Femur (tissue), 1 donor: ENCODE measurements around the gene CNBD2.
"Not testable (repeated sequence)": the region's sequence is repeated elsewhere in the genome, so short reads cannot be mapped to it uniquely, and the experiment has no call there.

Experiments used
- DNase-seq: peaks from one replicate; pipeline ENCODE4 v3.0.0-alpha.2; 2017

Gene CNBD2

DNA sequence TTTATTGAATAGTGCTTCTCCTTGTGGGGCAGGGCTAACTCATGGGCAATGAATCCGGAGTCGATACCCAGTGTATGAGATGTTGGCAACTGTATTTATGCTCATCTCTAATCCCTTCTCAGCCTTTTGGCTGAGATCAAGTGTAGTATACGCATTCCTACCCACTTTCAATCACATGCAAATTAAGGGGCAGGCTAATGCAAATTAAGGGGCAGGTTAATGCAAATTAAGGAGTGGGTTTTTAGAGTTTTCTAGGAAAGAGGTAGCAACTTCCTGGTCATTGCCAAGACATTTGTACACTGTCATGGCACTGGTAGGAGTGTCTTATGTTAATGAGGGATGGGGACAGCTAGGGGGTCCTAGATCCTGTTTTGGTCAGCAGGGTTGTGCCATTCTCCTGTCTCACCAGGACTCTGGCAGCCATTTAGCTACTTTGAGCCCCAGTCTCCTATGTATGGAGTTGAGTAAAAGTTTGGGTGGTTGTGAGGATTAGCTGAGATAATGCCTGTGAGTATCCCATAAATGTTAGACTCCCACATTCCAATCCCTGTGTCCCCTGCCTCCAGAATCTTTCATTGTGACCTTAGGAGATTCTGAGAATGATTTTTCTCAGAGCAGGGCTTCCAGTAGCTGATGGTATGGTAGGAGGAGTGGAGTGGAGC lies at the start of gene CNBD2:
Gene CNBD2, plus strand, starts transcription at position 612 of the 662 bp plus-strand sequence. CDS start 173 bp downstream, outside the sequence.
- no peak for DNase-seq

DNA sequence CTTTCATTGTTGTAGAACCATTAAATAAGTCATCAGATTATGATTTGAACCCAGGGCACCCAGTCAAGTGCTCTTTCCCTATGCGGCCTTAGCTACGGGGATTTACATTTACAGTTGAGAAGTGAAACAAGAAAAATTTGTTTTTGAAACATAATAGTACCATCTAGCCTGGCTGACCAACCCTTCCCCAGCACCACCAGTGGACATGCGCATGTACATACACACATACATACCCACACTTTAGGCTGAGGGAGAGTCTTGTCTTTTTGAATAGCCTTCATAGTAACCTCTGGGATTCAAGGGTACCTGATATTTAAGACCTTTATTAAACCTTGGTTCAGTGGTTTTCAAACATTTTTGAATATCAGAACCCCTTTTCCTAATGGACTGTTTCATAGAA lies 47.9 kb upstream of the CNBD2 start:
- DNase-seq = no peak

DNA sequence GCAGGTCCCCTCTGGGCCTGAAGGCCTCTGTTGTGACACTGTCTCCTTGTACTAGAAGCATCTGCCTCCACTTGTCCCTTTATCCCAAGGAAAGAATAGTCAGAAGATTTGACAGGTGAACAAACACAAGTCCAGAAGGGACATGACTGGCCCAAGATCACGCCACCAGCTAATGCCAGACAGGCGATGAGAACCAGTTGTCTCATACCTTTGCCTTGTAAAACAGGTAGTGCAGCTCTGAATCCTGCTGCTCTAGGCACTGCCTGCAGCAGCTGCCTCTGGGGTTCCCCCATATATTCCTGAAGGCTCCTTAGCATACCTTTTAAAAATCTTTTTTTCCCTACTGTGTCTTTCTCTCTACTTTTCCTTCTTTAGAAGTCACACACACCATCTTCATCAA lies 39.1 kb upstream of the CNBD2 start:
- DNase-seq = no peak

DNA sequence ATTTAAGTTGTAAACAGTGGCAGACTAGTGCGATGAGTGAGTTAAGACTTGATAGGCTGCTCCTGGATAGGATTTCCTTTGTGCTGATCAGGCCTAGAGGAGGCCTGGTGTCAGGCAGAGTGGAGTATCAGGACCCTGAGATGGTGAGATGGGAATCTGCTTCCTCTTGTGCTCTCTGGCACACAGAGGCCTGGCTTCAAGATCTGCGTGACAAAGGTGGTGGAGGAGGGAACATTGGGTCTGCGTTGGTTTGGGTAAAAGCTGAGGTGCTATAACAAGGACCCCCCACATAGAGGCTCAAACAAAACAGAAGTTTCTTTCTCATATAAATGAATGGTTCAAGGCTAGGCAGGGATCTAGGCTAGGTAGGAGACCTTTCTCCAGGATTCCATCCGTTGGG lies 34.3 kb upstream of the CNBD2 start:
- no peak for DNase-seq

DNA sequence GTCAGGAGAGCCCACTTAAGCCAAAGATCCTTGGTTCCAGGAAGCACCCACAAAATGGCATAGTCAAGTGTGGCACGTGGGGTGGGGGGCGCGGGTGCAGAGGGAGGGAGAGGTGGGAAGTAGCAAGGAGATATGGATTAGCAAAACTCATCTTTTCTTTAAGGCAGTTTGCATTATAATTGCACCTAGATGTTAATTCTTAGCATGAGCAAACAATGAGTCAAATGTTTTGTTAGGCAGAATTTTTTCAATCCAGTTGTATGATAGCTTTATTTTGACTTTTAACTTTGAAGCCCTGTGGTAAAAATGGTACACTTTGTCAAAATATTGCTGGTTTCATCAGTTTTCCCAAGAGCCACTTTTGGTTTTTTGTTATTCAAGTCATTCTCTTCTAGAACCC lies 29.1 kb upstream of the CNBD2 start:
- no peak for DNase-seq

DNA sequence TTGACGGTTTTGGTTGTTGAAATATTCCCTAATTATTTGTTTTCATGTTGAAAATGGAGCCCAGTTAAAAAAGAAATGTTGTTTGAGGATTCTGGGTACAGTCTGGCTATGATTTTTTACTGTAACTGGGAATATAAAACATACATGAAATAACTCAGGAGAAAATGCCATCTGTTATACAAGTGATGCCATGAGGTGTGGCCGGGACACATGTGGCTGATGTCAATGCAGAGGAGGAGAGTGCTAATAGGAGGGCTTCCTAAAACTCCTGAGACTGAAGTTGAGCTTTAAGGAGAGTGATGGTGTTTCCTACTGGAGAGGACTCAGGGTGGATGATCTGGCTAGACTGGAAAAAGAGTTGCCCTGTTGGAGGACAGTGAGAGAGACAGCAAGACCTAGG lies 26.8 kb upstream of the CNBD2 start:
- DNase-seq = no peak

GRCh38 chr20:35942243-35942642 lies 26.1 kb upstream of the CNBD2 start:
- DNase-seq = no peak

- no peak for DNase-seq
These were observed 20.9 kb upstream of the CNBD2 start for GRCh38 chr20:35947489-35947888.

GRCh38 chr20:35947907-35948306 lies 20.5 kb upstream of the CNBD2 start:
- no peak for DNase-seq

GRCh38 chr20:35950093-35950492 lies 18.3 kb upstream of the CNBD2 start:
- no peak for DNase-seq

- DNase-seq = not testable (repeated sequence)
These were observed 16.3 kb upstream of the CNBD2 start for GRCh38 chr20:35952080-35952479.

DNA sequence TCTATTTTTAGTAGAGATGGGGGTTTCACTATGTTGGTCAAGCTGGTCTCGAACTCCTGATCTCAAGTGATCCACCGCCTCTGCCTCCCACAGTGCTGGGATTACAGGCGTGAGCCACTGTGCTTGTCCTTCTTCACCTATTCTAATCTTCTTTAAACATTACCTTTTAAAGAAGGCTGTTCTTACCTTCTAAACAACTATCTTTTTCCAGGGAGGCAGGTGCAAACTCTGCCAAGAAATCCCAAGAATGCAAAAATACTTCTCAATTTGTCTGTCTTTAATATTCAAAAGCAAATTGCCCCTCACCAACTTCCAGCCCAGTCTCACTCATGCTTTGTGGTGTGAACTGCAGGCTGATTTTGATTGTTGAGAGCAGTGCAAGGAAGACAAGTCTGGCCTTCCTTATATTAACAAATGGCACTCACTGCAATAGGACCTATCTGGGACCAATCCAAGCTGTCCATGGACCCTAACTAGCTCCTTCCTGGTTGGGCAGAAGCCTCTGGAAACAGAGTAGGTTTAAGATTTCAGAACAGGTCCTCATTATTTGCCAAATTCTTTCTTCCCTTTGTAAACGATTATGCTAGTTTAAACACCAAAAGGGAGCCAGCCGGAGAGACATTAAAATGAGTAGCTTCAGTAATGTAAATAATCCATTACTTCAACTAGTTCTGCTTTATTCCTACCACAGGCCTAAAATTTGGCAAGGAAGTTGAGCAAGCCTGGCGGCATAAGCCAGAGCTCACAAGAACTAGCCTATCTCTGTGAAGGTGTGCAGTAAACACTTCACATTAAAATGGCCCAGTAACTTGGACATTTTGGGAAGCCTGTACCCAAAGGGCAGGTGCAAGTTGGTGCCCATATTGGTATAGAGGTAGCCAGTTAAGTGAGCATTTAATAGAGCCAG lies 15.7 kb upstream of the CNBD2 start:
- DNase-seq = no peak

GRCh38 chr20:35953387-35954199 lies 14.8 kb upstream of the CNBD2 start:
- peak; percentile 70 for DNase-seq

- DNase-seq = peak; percentile 97
These were observed 14.0 kb upstream of the CNBD2 start, which contains the start of gene SCAND1 for GRCh38 chr20:35954200-35954906. TSS of gene SCAND1 (minus strand) at chr20:35954502. CDS start at chr20:35954284, 218 bp downstream.

DNA sequence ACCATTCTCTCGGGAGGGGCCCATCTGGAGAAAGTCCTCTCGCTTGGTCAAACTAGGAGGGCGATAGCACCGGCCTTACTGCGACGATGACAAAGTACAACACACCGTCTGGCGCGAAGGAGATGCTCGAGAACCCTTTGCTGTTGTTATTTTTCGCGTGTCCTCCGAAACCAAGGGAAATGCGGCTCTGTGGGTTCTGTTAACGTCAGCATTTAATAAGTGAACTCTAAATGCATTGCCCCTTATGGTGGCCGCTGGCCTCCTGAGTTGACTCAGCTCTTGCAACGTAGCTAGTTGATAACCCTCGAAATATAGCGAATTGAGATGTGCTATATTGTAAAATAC lies 13.5 kb upstream of the CNBD2 start:
- DNase-seq = no peak

DNA sequence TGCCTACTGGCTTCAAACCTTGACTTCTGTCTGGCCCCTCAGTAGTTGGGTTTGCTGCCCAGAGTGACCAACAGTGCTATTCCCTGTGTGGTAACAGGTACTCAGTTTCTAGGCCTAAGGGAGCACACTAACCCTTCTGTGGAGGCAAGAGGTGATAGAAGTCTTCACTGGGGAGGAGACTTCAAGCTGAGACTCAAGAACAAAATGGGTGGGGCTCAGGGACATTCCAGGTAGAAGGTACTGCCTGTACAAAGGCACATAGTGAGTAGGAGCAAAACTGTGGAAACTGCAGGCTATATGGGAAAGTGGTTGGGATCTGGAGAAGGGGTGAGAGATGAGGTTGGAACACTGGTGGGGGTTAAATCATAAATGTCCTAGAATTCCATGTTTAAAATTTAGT lies 11.8 kb upstream of the CNBD2 start:
- no peak for DNase-seq

DNA sequence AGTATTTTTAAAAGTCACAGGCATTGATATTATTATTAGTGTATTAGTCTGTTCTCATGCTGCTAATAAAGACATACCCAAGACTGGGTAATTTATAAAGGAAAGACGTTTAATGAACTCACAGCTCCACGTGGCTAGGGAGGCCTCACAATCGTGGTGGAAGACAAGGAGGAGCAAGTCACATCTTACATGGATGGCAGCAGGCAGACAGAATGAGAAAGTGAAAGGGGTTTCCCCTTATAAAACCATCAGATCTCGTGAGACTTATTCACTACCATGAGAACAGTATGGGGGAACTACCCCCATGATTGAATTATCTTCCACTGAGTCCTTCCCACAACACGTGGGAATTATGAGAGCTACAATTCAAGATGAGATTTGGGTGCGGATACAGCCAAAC lies 9.1 kb upstream of the CNBD2 start:
- DNase-seq = not testable (repeated sequence)

GRCh38 chr20:35963878-35964277 lies 4.5 kb upstream of the CNBD2 start:
- no peak for DNase-seq

DNA sequence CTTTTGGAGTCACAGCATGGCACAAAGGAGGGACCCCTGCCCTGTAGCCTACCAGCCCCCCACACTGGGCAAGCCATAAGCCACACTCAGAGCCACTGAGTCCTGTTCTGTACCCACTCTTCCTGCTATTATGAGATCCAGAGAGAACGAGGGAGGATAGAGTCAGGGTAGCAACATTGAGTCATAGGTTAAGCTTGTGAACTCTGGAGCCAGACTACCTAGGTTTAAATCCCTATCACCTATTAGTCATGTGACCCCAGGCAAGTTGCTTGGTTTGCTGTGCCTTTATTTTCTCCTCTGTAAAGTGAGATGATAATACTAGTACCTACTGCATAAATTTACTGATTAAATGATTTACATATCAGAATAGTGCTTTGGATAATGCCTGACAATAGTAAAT lies 540 bp downstream of the CNBD2 start:
- no peak for DNase-seq

GRCh38 chr20:35971981-35972380 lies 3.6 kb downstream of the CNBD2 start:
- no peak for DNase-seq

- DNase-seq = no peak
These were observed 4.1 kb downstream of the CNBD2 start for GRCh38 chr20:35972462-35972861.

DNA sequence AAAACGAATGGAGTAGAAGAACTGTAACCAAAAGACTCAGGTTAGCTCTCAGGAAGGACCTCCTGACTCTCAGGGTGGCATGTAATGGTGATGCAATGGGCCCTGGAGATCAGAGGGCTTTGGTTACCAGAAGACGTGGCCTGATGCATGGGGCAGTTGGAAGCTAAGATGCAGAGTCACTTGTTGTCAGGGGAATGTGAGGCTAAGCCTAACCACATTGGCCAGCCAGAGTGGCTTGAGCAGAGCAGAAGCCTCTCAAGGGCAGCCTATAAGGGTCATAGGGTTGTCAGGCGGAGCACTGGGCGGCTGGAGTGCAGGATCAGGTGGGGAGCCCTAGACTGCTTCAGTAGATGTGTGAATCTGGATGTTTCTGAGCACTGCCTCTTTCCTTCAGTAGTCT lies 5.9 kb downstream of the CNBD2 start:
- no peak for DNase-seq
